Effector memory CD4-positive, alpha-beta T cell (primary cell): ENCODE results near the gene CCNT1.
"Not testable (repeated sequence)": the region's sequence is repeated elsewhere in the genome, so short reads cannot be mapped to it uniquely, and the experiment has no call there.

ENCODE experiments used
- DNase-seq, 3 donors: peaks; one replicate each; pipeline ENCODE4 v3.0.0-alpha.2; 2020
- H3K27ac ChIP-seq: 2 replicates; pipeline ENCODE4 v1.7.0; 2013; ENCODE audit warnings: mild to moderate bottlenecking, low read length, moderate library complexity; ENCODE audit not compliant: insufficient read depth, poor library complexity, severe bottlenecking
- H3K27me3 ChIP-seq: replicated peaks from 2 replicates; pipeline ENCODE4 v1.7.0; 2013; ENCODE audit warnings: mild to moderate bottlenecking, low read length; ENCODE audit not compliant: insufficient read depth, control insufficient read depth, poor library complexity, severe bottlenecking
- H3K36me3 ChIP-seq: 2 replicates; pipeline ENCODE4 v1.7.0; 2013; ENCODE audit warnings: mild to moderate bottlenecking, low read length, moderate library complexity; ENCODE audit not compliant: control insufficient read depth, insufficient read depth
- H3K4me1 ChIP-seq: 2 replicates; pipeline ENCODE4 v1.7.0; 2013; ENCODE audit warnings: low read length, mild to moderate bottlenecking; ENCODE audit not compliant: control insufficient read depth, insufficient read depth, poor library complexity, severe bottlenecking
- H3K4me3 ChIP-seq: 2 replicates; pipeline ENCODE4 v1.7.0; 2013; ENCODE audit warnings: low read length, low read depth, mild to moderate bottlenecking; ENCODE audit not compliant: insufficient read depth, poor library complexity, severe bottlenecking
- H3K9me3 ChIP-seq: 2 replicates; pipeline ENCODE4 v1.7.0; 2013; ENCODE audit warnings: mild to moderate bottlenecking, low read length, moderate library complexity; ENCODE audit not compliant: control insufficient read depth

Gene CCNT1

DNA sequence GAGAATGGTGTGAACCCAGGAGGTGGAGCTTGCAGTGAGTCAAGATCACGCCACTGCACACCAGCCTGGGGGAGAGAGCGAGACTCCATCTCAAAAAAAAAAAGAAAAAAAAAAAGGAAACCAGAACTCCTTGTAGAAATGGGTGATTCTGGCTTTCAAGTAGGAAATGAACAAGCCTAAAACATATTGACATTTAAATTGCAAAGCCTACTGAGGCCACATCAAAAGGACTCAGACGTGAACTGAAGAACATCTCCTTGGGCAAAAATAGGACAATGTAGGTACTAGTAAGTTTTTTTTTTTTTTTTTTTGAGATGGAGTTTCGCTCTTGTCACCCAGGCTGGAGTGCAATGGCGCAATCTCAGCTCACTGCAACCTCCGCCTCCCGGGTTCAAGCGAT, 71.2 kb downstream of the CCNT1 start:
- DNase-seq, H3K27ac ChIP-seq, H3K4me3 ChIP-seq, H3K4me1 ChIP-seq, H3K9me3 ChIP-seq, H3K27me3 ChIP-seq: not testable (repeated sequence)
- peaks cover 15% of the 10 kb centered on the region for H3K36me3 ChIP-seq

- Histone ChIP-seq H3K27me3 (no peaks in the 10 kb centered on the region), H3K27ac (no peak overlapping the region), H3K4me3 (no peak overlapping the region), H3K4me1 (no peaks in the 10 kb centered on the region), H3K9me3 (no peaks in the 10 kb centered on the region), H3K36me3 (peaks cover 8% of the 10 kb centered on the region)
- no peak for DNase-seq
Observed at GRCh38 chr12:48643011-48643410, 73.5 kb downstream of the CCNT1 start.

- not testable (repeated sequence) for H3K9me3 ChIP-seq, H3K27me3 ChIP-seq, DNase-seq, H3K36me3 ChIP-seq, H3K4me1 ChIP-seq, H3K4me3 ChIP-seq, H3K27ac ChIP-seq
Observed at GRCh38 chr12:48641752-48642555, 74.6 kb downstream of the CCNT1 start.

- Histone ChIP-seq H3K4me1 (no peaks in the 10 kb centered on the region), H3K4me3 (no peak overlapping the region), H3K27ac (no peak overlapping the region), H3K9me3 (no peaks in the 10 kb centered on the region), H3K36me3 (peaks cover 5% of the 10 kb centered on the region), H3K27me3 (no peaks in the 10 kb centered on the region)
- DNase-seq: no peak
Observed at GRCh38 chr12:48640854-48641253, 75.7 kb downstream of the CCNT1 start.

GRCh38 chr12:48640428-48640827, 76.1 kb downstream of the CCNT1 start:
- Histone ChIP-seq H3K27ac (no peak overlapping the region), H3K9me3 (no peaks in the 10 kb centered on the region), H3K4me3 (no peak overlapping the region), H3K27me3 (no peaks in the 10 kb centered on the region), H3K4me1 (no peaks in the 10 kb centered on the region), H3K36me3 (peaks cover 5% of the 10 kb centered on the region)
- DNase-seq: no peak
